HL-60/S4 treated with retinoic acid at 250 ng/mL for 4 days and 3 days (cell line): Measurements from ENCODE around the gene PVRIG.
"Not testable (repeated sequence)": the region's sequence is repeated elsewhere in the genome, so short reads cannot be mapped to it uniquely, and the experiment has no call there.

Experiments used
- in situ Hi-C: fragments of 300-500 bp; cut with MboI; formaldehyde crosslinking; loops from 2 replicates; pipeline ENCODE4 v1.7.0; 2022; ENCODE audit warnings: low sequenced_read_pairs

PVRIG gene

DNA sequence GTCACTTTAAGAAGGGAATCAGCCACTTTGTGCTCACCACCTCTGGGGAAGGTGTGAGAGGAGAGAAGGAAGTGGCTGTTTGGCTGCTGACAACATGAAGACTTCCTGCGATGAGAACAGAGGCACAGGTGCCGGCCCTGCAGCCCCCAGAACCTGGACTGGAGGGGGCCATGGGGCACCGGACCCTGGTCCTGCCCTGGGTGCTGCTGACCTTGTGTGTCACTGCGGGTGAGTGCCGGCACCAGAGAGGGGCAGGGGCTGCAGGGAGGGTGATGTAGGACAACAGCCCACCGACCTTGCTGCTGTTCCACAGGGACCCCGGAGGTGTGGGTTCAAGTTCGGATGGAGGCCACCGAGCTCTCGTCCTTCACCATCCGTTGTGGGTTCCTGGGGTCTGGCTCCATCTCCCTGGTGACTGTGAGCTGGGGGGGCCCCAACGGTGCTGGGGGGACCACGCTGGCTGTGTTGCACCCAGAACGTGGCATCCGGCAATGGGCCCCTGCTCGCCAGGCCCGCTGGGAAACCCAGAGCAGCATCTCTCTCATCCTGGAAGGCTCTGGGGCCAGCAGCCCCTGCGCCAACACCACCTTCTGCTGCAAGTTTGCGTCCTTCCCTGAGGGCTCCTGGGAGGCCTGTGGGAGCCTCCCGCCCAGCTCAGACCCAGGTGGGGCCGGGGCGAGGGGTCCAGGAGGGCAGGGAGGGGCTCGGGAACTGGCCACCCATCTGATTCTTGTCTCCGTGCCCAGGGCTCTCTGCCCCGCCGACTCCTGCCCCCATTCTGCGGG is at the start of gene PVRIG:
Gene PVRIG, plus strand, starts transcription at position 149 of the 785 bp plus-strand sequence. Its CDS starts 22 bp downstream, at position 171.
- in situ Hi-C loops, result not testable (repeated sequence)

DNA sequence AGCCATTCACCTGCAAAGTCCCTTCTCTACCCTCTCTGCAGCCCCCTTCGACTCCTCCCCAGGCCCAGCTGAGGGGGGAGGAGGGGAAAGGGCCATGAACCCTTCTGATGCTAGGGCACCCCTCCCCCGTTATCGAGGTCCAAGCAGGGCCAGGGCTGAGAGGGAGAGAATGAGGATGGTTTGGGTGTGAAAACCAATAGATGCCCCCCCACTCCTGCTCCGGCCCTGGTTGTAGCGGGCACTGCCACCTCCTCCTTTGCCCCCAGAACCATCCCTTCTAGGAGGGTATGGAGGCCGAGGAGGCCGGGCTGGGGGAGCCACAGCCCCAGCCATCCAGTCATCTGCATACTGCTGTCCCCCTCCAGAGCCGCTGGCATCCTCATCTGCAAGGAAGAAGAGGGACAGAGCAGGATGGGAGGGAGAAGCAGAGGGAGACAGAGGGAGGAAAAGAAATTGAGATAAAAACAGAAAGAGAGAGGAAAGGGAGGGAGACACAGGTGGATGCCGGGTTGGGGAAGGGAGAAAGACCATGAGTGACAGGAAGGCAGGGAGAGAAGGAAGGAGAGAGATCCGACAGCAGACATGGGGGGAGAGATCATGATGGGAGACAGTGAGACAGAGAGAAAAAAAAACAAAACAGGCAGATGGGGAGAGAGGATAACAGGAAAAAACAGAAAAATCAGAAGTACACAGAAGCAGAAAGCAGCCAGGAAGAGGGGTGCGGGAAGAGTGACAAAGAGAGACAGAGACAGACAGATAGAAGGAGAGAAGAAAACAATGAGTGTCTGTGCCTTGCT is 49.5 kb upstream of the PVRIG start:
- in situ Hi-C loops, result no loop called here

- in situ Hi-C loops, result no loop called here
Measured at GRCh38 chr7:100171087-100171681, 48.6 kb upstream of the PVRIG start.

GRCh38 chr7:100171840-100172239 is 47.9 kb upstream of the PVRIG start:
- in situ Hi-C loops, result no loop called here

GRCh38 chr7:100173806-100174495 is 45.8 kb upstream of the PVRIG start:
- in situ Hi-C loops, result no loop called here

GRCh38 chr7:100174582-100174981 is 45.2 kb upstream of the PVRIG start:
- in situ Hi-C loops, result no loop called here

GRCh38 chr7:100175296-100175935 is 44.3 kb upstream of the PVRIG start:
- in situ Hi-C loops, result no loop called here

DNA sequence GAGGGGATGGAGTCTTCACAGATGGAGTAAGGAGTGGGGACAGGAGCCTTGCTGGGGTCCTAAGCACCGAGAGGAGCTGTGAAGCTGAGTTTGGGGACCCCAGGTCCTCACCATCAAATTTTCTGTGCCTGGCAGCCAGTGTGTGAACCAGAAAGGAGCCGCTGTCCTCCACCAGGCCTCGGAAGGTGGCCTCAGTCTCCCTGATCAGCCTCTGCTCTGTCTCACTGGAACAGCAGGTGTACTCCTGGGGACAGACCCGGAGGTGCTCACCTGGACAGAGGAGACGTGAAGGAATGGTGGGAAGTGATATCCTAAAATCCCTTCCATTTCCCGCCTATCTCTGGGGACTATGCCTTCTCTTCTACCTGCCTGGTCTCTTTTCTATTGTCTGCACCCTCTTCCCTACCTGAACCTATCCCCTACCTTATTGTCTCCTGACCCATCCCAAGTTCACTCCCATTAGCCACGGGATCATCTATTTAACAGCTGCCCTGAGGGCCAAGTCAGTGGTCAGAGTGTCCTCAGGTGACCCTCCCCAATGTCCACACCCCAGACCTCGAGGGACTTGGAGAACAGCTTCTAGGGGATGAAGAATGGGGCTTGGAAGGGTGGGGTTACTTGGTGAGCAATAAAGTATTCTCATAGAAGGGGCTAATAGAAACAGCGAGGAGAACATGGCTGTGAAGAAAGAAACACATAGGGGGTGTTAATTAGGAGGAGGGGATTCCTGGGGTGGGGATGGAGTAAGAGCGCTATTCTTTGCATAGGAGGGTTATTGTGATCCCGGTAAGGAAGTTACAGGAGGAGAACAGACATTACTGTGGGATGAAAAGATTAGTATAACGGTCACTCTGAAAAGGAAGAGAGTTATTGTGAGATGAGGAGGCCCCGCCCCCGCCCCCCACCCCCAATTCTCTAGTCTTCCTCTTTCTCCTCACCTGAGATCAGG is 43.4 kb upstream of the PVRIG start:
- in situ Hi-C loops, result no loop called here

GRCh38 chr7:100177045-100178001 is 42.4 kb upstream of the PVRIG start, which contains the start of the genes GPC2 and STAG3:
Gene GPC2, minus strand, starts transcription at chr7:100177381. Its CDS starts 182 bp downstream, at chr7:100177199.
Gene STAG3, plus strand, starts transcription at chr7:100177918. Its CDS starts 2,639 bp downstream, at chr7:100180557.
- in situ Hi-C loops, result no loop called here

GRCh38 chr7:100180084-100180483 is 39.7 kb upstream of the PVRIG start:
- in situ Hi-C loops, result not testable (repeated sequence)

GRCh38 chr7:100182616-100183015 is 37.1 kb upstream of the PVRIG start:
- in situ Hi-C loops, result not testable (repeated sequence)

GRCh38 chr7:100183090-100183489 is 36.7 kb upstream of the PVRIG start:
- in situ Hi-C loops, result not testable (repeated sequence)

DNA sequence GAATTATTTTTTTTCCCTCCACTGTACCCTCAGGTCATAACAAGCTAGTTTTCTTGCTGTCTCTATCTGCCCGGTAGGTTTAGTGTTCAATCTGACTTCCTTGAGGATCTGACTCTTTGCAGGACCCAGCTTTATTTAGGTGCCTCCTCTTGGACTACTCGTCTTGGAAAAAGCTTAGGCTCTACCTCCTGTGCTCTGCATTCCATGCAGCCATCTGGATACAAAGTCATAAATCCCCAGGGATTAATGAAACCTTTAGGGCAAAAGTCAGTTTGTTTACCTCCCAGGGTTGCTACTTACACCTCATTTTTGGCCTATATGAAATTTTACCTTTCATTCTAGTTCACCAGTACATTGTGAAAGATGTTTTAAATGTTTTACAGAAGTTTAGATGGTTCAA is 34.0 kb upstream of the PVRIG start:
- in situ Hi-C loops, result no loop called here

DNA sequence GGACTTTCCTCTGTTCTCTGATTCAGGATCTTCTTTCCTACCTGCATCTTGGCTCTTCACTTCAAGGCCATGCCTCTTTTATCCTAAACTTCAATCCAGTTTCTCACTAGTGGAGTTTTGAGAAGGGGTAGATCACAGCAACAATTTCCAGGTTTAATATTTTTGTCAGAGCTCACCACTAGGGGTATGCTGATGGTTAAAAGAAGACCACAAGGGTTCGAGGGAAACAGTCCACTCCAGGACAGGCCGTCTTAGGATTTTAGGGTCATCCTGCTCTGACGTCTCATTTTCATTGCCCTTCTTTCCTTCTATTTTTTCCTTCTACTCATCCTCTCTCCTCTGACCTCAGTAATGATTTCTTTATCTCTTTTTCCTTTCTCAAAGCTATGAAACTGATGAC is 30.7 kb upstream of the PVRIG start:
- in situ Hi-C loops, result no loop called here

- in situ Hi-C loops, result no loop called here
Measured at GRCh38 chr7:100190048-100190711, 29.6 kb upstream of the PVRIG start.

DNA sequence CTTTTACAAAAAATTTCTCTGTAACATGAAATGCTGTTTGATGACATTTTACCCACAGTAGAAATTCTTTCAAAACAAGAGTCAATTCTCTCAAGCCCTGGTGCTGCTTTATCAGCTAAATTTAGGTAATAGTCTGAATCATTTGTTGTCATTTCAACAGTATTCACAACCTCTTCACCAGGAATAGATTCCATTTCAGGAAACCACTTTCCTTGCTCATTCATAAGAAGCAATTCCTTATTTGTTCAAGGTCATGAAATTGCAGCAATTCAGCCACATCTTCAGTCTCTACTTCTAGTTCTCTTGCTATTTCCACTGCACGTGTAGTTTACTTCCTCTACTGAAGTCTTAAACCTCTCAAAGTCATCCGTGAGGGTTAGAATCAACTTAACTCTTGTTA is 28.0 kb upstream of the PVRIG start:
- in situ Hi-C loops, result no loop called here

- in situ Hi-C loops, result not testable (repeated sequence)
Measured at GRCh38 chr7:100192281-100192862, 27.4 kb upstream of the PVRIG start.
